ENCODE results near the gene CHST11.

- TF ChIP-seq YY1 (IDR thresholded peaks at IDR 0.05; ENCODE audit: insufficient read depth, insufficient read length) (no peak), ZNF274 (IDR thresholded peaks at IDR 0.05; ENCODE audit: low read depth, low read length) (no peak), SUZ12 (IDR thresholded peaks at IDR 0.05; ENCODE audit: extremely low read depth, insufficient read depth, insufficient read length) (no peak)
Measured at GRCh38 chr12:104480826-104481440, 24.2 kb downstream of the CHST11 start.

Data from NT2/D1 (cell line).